Measurements from ENCODE around the gene LTF.
"Not testable (repeated sequence)": the region's sequence is repeated elsewhere in the genome, so short reads cannot be mapped to it uniquely, and the experiment has no call there.

Gene LTF

DNA sequence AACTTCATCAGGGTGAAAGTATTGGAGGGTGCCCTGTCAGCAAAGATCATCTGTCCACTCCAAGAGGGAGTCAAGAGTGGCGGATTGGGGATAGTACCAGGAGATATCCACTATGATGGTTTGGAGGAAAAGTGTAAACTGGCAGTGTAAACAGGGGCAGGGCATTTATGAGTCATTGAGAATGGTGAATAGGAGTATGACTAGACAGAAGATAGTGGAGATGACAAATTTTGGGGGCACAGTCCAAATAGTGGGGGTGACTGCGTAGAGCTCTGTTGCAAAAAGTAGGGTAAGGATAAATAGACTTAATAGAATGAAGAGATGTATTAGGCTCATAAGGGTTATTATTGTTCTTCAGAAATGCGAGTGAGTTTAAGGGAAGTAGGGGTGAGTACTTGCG lies 75.9 kb downstream of the LTF start:
- DNase-seq = not testable (repeated sequence)

DNA sequence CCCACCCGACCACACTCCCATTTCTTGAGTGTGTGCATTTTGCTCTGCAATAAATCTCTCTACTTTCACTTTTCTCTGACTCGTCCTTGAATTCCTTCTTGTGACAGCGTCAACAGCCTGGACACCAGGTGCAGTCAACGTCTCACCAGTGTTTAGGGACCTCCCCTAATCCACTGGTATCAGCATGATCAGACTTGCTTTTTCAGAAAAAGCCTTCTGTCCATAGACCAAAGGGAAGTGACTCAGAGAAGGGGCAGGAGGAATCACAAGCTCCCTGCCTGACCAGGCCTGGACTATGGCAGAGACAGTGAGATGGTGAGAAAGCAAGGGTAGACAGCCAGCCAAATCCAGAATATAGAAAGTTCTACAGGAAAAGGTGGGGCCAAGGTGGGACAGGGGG lies 78.5 kb downstream of the LTF start:
- DNase-seq = no peak
